ENCODE data around the gene SGK1.
"Not testable (repeated sequence)": the region's sequence is repeated elsewhere in the genome, so short reads cannot be mapped to it uniquely, and the experiment has no call there.

Gene SGK1

DNA sequence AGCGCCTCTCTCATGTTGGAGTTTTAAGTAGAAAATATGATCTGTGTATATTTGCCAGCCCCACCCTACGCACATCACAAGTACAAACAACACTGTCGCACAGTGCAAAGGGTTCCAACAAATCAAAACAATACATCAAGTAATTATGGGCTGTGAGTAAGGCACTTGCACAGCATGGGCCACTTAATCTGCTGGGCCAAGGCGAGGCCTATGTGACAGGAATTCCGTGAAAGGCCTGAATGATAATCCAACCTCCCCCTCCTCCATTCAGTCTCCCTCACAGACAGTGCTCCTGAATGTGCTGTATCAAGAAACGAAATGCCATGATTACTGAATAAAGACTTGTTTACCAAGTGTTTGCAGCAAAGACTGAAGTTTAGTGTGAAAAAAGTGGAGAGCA is 135.4 kb downstream of the SGK1 start:
- DNase-seq: no peak

DNA sequence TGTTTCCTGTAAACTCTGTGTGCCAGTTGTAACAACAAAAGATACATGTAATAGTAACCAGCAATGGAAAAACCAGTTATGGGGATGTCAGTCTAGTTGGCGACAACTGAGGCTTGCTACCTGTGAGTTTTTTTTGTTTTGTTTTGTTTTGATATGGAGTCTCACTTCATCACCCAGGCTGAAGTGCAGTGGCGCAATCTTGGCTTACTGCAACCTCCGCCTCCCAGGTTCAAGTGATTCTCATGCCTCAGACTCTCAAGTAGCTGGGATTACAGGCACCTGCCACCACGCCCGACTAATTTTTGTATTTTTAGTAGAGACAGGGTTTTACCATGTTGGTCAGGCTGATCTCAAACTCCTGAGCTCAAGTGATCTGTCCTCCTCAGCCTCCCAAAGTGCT is 136.2 kb downstream of the SGK1 start:
- DNase-seq: not testable (repeated sequence)

DNA sequence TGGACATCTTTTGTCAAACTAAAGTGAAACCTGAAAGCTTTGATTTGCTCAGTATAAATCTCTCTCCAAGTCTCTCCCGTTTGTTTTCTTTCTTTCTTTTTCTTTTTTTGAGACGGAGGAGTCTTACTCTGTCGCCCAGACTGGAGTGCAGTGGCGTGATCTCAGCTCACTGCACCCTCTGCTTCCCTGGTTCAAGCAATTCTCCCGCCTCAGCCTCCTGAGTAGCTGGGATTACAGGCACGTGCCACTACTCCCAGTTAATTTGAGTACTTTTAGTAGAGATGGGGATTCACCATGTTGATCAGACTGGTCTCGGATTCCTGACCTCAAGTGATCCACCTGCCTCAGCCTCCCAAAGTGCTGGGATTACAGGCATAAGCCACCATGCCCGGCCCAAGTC is 136.7 kb downstream of the SGK1 start:
- not testable (repeated sequence) for DNase-seq

DNA sequence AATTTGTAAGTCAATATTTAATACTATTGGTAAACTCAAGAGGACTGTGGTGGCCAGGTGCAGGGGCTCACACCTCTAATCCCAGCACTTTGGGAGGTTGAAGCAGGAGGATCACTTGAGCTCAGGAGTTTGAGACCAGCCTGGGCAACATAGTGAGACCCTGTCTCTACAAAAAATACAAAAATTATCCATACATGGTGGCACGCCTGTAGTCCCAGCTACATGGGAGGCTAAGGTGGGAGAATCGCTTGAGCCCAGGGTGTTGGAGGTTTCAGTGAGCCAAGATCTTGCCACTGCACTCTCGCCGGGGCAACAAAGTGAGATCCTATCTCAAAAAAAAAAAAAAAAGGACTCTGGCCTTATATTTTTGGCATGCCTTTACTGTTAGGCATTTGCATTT is 137.4 kb downstream of the SGK1 start:
- not testable (repeated sequence) for DNase-seq

DNA sequence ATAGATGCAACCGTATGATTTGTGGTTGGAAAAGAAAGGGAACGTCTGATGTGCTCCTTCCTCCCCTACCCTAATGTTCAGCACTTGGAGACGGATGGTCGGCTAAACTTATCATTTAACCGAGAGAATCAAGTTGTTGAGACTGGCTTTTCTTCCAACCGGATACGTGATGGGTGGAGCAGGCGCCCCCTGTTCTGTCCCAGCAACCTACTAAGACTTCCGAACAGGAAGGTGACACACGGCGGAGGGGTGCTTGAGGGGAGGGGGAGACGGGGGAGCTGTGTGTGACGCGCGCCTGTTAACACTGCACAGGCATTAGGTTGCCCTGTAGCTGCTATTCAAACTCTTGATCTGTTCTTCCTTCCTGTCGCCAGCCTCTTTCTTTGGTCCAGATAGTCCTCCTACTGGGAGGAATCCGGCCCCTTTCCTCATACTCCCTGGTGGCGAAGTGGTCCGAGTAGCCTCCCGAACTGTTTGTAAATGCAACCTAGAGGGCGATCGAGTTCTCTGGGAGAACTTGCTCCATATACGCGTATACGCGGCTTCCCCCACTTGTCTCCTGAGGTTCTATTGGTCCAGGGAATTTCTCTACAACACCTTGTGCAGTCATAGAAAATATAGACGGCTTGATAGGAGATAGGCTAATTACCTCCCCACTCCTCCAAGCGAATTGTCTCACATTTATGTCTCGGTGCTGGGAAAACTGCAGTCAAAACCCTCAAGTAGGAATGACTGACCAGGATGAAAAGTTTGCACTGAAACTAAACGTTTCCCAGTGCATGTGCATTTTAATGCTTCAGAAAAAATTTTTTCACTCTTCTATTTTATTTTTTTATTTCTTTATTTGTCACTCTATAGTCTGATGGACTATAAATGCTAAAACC is 139.5 kb downstream of the SGK1 start:
- no peak for DNase-seq

DNA sequence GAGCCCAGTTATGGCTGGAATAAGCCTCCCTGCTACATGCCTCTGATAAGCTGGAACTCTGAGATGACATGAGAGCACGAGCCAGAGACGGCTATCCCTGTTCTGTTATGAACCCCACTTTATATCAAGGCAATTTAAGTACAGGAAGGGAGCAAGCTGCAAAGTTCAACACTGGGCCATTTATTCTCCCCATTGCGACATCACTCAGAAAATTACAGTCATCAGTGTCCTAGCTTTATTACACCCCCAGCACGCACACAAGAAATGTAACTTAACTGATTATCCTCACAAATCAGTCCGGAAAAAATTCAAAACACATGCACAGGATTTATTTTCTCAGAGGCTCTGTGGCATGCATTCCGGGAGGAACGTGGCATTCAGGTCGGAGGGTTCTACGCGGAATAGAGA is 140.2 kb downstream of the SGK1 start:
- DNase-seq: no peak

DNA sequence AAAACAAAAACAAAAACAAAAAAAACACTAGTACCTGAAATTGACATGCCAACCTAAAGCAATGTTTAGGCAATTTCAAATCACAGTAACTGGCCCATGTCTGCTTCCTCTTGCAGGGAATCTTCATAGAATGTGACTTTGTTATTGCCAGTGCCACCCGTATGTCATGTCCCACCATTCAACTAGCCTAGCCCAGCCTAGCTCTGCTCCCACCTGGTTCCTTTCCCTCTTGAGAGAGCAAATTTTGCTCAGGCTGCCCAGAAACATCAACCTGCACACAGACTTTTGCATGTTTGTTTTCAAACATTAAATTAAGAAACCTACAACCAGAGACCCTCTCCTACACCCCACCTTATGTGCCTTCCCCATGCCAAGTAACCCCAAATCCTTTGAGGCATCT is 140.7 kb downstream of the SGK1 start:
- no peak for DNase-seq

DNA sequence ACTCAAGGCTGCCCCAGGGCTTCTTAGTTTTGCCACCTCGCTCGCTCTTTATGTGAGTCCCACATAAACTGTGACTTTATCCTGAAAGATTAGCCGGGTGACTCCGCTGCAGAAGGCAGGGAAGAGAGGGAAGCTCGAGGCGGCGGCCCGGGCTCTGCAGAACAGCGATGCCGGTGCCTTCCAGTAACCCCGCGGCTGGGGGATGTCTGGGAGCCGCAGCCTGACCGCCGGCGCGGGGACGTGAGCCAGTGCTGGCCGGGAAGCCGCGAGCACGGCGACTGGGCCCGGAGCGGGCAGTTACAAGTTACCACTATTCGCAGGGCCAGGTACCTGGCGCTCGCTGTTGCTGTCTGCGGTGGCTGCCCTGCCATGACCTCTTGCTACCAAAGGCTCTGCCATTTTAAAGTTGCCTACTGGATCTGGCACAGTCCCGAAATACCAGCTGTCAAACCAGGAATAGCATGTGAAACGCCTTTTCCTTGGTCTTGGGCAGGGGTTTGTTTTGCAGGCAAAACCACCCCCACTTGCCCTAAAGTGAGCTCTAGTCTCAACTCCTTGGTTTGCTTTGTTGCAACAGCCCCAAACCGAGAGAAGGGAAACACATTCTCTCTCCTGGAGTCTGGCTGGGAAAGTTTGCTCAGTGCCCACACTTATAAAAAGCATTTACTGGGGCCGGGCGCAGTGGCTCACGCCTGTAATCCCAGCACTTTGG is 141.5 kb downstream of the SGK1 start:
- no peak for DNase-seq

DNA sequence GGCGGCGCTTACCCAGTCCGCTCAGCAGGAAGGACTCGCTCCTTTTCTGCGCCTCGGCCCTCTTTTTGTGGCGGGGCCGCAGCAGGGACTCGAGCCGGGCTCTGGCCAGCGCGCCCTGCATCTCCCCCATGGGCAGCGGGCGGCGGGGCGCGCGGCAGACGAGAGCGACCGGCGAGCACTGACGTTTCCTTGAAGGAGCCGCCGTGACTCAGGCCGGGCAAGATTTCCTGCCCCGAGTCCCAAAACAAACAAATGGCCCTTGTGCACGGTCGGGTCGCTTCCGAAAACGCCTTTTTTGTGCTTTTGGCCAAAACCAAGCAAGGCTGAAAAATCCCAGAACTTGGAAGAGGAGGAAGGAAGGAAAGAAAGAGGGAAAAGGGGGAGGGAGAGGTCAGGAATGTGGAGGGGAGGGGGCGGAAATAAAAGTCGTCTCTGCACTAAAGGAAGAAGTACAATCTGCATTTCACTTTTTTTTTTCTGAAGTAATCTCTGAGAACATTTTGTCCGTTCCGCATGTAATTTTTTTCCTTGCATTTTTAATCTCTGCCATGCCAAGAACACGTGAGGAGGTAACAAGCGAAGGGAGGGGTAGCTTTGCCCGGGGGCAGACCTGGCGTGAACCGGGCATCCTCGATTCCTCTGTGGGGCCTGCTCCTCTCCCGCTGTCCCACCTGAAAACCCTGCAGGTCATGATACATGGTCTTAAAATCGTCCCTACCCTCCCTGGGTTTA is 142.2 kb downstream of the SGK1 start:
- DNase-seq: no peak

DNA sequence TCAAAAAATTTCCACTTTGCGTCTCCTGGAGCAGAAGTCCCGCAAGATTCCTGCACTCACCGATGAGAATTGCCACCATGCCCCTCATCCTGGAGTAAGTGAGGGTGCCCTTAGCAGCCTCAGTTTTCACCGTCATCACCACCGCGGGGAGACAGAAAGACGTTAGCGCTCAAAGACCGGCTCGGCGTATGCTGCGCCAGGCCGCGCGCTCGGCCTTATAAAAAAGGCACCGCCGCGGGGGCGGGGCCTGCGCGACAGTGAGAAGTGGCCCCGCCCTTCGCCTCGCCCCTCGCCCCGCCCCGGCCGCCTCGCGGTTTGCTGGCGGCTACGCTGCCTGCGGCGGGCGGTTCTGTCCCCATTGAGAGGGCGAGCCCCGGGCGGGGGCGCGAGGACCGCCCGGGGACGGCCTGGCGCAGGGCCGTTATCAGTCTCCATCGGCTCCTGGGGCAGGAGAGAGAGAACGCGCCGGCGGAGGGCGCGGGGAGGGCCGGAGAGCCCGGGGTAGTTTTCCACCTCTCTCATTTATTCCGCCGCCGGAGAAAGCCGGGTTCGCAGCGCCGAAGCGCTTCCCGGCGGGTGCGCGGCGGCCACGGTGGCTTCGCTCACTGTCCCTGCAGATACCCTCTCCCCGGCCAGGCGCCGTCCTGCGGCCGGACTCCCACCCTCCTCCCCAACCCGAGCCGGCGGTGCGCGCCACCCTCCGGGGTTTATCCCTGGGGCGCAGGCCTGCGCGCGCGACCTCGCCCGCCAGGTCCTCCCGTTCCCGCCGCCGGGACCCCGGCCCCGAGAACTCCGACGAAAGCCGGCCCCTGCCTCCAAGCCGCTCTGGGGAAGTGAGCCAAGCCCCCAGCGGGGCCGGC is 143.0 kb downstream of the SGK1 start:
- DNase-seq: peak; percentile 69

DNA sequence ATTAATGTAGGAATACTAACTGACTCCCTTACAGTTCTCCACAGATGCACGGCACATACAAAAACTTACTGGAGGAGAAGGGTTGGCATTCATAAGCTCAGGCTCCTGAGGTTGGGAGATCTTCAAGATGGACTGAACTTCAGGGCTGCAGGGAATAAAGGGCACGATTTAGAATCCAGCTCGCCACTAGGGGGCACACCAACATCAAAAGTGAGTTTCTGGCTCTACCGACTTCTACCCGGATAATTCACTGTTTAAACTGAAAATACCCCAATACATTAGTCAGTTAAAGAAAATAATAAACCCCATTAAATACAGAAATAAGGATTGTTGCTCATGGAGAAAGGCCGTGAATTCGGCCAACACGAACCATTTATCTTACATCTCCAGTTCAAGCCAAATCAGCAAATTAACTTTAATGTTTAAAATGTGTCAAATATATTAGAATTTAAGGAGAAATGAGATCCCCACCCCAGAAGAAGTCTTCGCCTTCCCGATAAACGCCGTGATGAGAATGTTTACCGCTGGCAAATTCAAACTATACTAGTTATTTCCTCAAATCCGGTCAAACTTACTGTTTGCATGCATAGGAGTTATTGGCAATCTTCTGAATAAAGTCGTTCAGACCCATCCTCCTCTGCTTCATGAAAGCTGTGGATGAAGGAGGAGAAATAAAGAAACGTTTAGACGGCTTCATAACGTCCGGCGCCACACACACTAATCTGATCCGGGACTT is 143.8 kb downstream of the SGK1 start:
- peak; percentile 73 for DNase-seq

DNA sequence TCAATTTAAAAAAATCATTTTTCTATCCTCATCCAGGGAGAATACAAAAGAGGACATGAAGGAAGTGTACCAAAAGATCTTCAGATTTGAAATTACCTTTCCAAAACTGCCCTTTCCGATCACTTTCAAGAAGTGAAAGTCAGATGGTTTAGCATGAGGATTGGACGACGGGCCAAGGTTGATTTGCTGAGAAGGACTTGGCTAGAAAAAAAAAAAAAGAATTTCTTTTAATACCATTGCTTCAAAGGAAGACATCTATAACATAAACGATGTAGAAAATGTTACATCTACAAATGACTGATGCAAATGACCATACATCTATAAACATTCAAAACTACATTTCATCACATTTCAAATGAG is 144.6 kb downstream of the SGK1 start:
- DNase-seq: no peak

DNA sequence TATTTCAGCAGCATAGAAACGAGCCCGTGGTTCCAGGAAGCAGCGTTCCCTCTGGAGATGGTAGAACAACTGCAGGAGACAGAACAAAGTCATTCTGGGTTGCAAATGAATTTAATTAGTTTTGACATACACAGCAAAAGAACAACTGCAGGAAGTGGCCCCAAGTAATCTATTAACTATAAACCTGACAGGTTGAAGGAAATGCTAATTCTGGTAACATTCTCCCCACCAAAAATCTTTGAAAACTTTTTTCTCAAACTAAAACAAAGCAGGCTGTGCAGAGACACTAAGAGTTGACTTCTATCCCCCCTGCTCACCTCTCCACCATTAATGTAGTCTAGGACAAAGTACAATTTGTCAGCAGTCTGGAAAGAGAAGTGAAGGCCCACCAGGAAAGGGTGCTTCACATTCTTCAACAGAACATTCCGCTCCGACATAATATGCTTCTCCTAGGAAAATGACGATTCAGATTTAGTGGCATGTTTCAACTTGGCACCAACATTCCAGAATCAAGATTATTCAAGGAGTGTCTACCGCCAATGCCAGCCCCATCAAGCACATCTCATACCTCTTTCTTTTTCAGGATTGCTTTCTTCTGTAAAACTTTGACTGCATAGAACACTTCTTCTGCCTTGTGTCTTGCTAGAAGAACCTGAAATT is 145.1 kb downstream of the SGK1 start:
- no peak for DNase-seq

DNA sequence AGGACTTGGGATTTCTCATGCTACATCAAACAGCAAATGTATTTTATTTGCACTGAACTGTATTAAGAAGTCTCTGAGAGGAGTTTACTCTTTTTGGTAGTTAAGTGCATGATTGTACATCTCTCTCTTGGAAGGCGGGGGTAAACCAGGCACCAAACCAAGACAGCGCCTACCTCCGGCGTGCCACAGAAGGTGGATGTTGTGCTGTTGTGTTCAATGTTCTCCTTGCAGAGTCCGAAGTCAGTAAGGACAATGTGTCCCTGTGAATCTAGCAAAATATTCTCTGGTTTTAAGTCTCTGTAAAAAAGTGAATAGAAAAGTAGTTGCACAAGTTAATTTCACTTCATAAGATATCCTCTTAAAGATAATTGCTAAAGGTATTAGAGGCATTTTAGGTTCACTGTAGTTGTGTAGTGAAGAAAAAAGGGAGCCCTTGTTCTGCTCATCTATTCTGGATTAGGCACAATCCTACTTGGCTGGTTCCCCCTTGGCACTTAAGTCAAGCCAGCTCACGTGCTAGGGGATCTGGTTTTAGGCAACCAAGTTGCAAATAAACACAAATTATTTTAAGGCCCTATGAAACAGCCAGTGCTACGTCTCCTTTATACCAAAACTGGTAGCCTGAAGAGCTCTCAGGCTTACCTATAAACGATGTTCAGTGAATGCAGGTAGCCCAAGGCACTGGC is 145.7 kb downstream of the SGK1 start:
- no peak for DNase-seq

DNA sequence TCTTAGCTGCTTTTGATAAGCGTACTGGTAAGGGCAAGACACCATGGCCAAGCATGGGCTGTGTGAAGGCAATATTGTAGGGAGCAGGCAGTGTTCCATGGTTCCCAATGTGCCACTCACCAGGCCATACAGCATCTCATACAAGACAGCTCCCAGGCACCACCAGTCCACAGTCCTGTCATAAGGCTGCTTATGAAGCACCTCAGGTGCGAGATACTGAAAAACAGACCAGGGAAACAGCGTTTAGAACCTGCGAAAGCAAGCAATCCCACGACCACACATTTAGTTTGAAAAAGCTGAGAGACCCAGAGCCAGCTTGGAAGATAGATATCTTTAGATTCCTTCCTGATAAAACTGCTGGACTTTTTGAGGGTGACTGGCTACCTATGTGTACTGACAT is 146.4 kb downstream of the SGK1 start:
- DNase-seq: no peak

DNA sequence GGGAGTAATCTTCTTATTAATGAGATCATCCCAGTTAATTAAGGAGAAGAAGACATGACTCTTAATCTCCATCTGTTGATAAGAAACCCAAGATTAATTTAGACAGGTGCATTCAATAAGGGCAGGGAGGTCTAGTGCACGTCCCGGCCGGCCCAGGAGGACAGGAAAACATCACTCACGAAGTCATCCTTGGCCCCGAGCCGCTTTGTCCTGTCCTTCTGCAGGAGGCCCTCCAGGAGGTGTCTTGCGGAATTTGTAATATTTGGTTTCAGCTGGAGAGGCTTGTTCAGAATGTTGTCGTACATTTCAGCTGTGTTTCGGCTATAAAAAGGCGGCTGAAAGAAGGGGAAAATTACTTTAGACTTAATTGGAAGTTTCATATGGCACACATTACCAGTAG is 147.1 kb downstream of the SGK1 start:
- no peak for DNase-seq

DNA sequence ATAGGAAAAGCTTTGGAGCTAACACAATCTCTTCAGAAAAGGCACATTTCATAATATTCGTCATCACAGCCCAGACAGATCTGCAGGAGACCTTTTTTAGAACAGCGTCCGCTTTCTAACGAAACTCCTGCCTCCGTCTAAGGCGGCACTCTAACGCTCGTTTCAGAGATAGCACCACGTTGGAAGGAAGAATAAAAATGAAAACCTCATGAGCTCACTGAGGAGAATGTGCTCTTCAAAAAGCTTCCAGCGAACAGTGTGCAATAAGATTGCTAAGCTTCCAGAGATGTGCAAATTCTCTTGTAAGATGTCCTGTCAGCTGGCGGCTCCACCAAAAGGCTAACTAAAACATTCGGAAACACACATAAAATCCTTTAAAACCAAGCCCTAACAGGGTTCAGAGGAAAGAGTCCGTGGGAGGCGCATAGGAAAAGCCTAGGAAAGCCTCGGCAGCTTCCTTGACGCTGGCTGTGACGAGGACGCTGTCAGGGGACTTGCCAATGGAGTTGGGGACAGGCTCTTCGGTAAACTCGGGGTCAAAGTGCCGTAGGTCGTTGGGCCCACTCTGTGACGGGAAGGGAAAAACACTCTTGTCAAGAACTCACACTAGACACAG is 147.9 kb downstream of the SGK1 start:
- DNase-seq: no peak

DNA sequence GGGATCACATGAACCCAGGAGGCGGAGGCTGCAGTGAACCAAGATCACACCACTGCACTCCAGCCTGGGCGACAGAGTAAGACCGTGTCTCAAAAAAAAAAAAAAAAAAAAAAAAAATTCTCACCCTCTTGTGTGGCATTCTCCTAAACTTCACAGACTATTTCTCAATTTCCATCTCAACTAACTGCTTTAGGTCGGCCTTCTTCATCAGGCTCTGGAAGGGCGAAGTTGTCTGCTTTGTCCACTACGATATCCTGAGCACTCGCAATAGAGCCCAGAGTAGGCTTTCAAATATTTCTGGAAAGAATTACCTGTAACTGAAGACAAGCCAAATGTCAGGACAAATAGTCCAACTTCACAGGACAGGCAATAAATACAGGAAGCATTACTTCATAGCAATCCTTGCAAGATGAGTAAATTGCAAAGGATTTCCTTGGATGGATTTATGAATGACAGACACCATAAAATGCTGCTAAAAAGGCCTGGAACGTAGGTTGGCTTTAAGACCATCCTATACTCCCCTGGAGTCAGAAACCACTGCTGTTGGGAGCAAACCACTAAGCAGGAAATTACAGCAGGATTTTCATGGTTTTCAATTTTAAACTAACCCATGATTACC is 149.2 kb downstream of the SGK1 start:
- DNase-seq: no peak

DNA sequence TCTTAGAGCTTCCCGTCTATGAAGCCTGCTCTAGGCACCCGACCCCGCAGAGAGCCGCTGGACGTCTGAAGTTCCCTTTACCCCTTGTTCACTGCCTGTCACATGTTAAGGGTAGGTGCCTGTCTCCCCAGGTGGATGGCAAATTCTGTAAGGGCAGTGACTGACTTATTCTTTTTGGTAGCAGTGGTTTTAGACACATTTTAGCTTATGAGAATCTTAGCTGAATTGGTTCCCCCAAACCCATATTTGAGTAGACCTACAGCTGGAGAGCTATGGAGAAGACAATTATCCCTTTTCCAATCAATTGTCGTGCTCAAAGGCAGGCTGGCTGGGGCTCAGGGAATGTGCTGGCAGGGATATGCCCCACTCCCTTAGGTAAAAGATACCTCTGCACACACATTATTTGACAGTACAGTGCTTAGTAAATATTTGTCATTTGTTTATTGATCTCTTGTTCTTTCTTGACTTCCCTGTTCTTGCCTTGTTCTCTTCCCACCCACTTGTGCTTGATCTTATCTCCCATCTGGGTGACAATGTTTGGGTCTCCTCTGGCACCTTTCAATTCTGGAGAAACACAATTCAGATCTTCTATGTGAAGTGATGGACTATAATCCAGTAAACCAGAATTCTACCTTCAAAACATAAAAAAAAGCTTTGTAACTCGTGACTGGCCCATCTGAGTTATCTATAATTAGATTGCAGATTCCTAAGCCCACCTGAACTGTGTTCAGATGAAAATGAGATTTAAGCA is 151.2 kb downstream of the SGK1 start:
- DNase-seq: no peak

Data from NCI-H1105 treated with DMSO at 0.1 percent for 48 hours (cell line).